ENCODE measurements around the gene LRRC51.

LRRC51 gene

GRCh38 chr11:72080326-72081183 is at the start of gene LRRC51, which contains the start of gene NUMA1:
TSS of gene LRRC51 (plus strand) at chr11:72080850. CDS start at chr11:72089084, 8,234 bp downstream.
TSS of gene NUMA1 (minus strand) at chr11:72080542. CDS start at chr11:72035943, 44,599 bp downstream.
- no peaks in the 10 kb centered on the region for H3K27me3 ChIP-seq (ENCODE audit: control insufficient read depth, insufficient read depth, low read length)
- H3K27ac ChIP-seq (ENCODE audit: low read length), result peak within 1 kb of the TSS; percentile 87
- H3K9me3 ChIP-seq (ENCODE audit: control insufficient read depth, low read depth, low read length), result no peaks in the 10 kb centered on the region
- no peaks in the 10 kb centered on the region for H3K36me3 ChIP-seq (ENCODE audit: control insufficient read depth, low read depth, low read length)
- peak within 1 kb of the TSS; percentile 99 for H3K4me3 ChIP-seq (ENCODE audit: low read length)
- peak within 1 kb of the TSS; percentile 77 for H3K9ac ChIP-seq (ENCODE audit: low read length)
- peaks cover 5% of the 10 kb centered on the region for H3K4me1 ChIP-seq (ENCODE audit: control insufficient read depth, low read depth, low read length)

- Histone ChIP-seq H3K9me3 (ENCODE audit: control insufficient read depth, low read depth, low read length) (no peaks in the 10 kb centered on the region), H3K4me1 (ENCODE audit: control insufficient read depth, low read depth, low read length) (peaks cover 31% of the 10 kb centered on the region), H3K36me3 (ENCODE audit: control insufficient read depth, low read depth, low read length) (peaks cover 19% of the 10 kb centered on the region), H3K9ac (ENCODE audit: low read length) (no peak overlapping the region), H3K27me3 (ENCODE audit: control insufficient read depth, insufficient read depth, low read length) (no peaks in the 10 kb centered on the region), H3K27ac (ENCODE audit: low read length) (no peak overlapping the region), H3K4me3 (ENCODE audit: low read length) (no peak overlapping the region)
These were observed 44.0 kb upstream of the LRRC51 start for GRCh38 chr11:72036687-72037086.

- Histone ChIP-seq H3K9ac (ENCODE audit: low read length) (no peak overlapping the region), H3K27ac (ENCODE audit: low read length) (peak overlapping the region; percentile 33), H3K27me3 (ENCODE audit: control insufficient read depth, insufficient read depth, low read length) (no peaks in the 10 kb centered on the region), H3K4me3 (ENCODE audit: low read length) (no peak overlapping the region), H3K9me3 (ENCODE audit: control insufficient read depth, low read depth, low read length) (no peaks in the 10 kb centered on the region), H3K4me1 (ENCODE audit: control insufficient read depth, low read depth, low read length) (peaks cover 41% of the 10 kb centered on the region), H3K36me3 (ENCODE audit: control insufficient read depth, low read depth, low read length) (peaks cover 15% of the 10 kb centered on the region)
These were observed 42.9 kb upstream of the LRRC51 start for GRCh38 chr11:72037554-72038311.

GRCh38 chr11:72038491-72038890 is 42.2 kb upstream of the LRRC51 start:
- H3K4me3 ChIP-seq (ENCODE audit: low read length), result peak overlapping the region; percentile 61
- no peaks in the 10 kb centered on the region for H3K27me3 ChIP-seq (ENCODE audit: control insufficient read depth, insufficient read depth, low read length)
- peaks cover 11% of the 10 kb centered on the region for H3K36me3 ChIP-seq (ENCODE audit: control insufficient read depth, low read depth, low read length)
- no peaks in the 10 kb centered on the region for H3K9me3 ChIP-seq (ENCODE audit: control insufficient read depth, low read depth, low read length)
- peak overlapping the region; percentile 33 for H3K27ac ChIP-seq (ENCODE audit: low read length)
- H3K4me1 ChIP-seq (ENCODE audit: control insufficient read depth, low read depth, low read length), result peaks cover 41% of the 10 kb centered on the region
- H3K9ac ChIP-seq (ENCODE audit: low read length), result no peak overlapping the region

GRCh38 chr11:72039031-72039855 is 41.4 kb upstream of the LRRC51 start:
- Histone ChIP-seq H3K27me3 (ENCODE audit: control insufficient read depth, insufficient read depth, low read length) (no peaks in the 10 kb centered on the region), H3K4me1 (ENCODE audit: control insufficient read depth, low read depth, low read length) (peaks cover 41% of the 10 kb centered on the region), H3K4me3 (ENCODE audit: low read length) (peak overlapping the region; percentile 61), H3K9me3 (ENCODE audit: control insufficient read depth, low read depth, low read length) (no peaks in the 10 kb centered on the region), H3K36me3 (ENCODE audit: control insufficient read depth, low read depth, low read length) (peaks cover 4% of the 10 kb centered on the region), H3K27ac (ENCODE audit: low read length) (peak overlapping the region; percentile 69), H3K9ac (ENCODE audit: low read length) (peak overlapping the region; percentile 66)

GRCh38 chr11:72039856-72040401 is 40.7 kb upstream of the LRRC51 start:
- Histone ChIP-seq H3K9me3 (ENCODE audit: control insufficient read depth, low read depth, low read length) (no peaks in the 10 kb centered on the region), H3K4me1 (ENCODE audit: control insufficient read depth, low read depth, low read length) (peaks cover 41% of the 10 kb centered on the region), H3K9ac (ENCODE audit: low read length) (peak overlapping the region; percentile 66), H3K27ac (ENCODE audit: low read length) (peak overlapping the region; percentile 69), H3K36me3 (ENCODE audit: control insufficient read depth, low read depth, low read length) (peaks cover 3% of the 10 kb centered on the region), H3K27me3 (ENCODE audit: control insufficient read depth, insufficient read depth, low read length) (no peaks in the 10 kb centered on the region), H3K4me3 (ENCODE audit: low read length) (peak overlapping the region; percentile 61)

- peak overlapping the region; percentile 61 for H3K4me3 ChIP-seq (ENCODE audit: low read length)
- H3K36me3 ChIP-seq (ENCODE audit: control insufficient read depth, low read depth, low read length), result no peaks in the 10 kb centered on the region
- peaks cover 41% of the 10 kb centered on the region for H3K4me1 ChIP-seq (ENCODE audit: control insufficient read depth, low read depth, low read length)
- no peaks in the 10 kb centered on the region for H3K27me3 ChIP-seq (ENCODE audit: control insufficient read depth, insufficient read depth, low read length)
- H3K27ac ChIP-seq (ENCODE audit: low read length), result peak overlapping the region; percentile 88
- no peaks in the 10 kb centered on the region for H3K9me3 ChIP-seq (ENCODE audit: control insufficient read depth, low read depth, low read length)
- peak overlapping the region; percentile 66 for H3K9ac ChIP-seq (ENCODE audit: low read length)
These were observed 39.9 kb upstream of the LRRC51 start for GRCh38 chr11:72040491-72041363.

- no peaks in the 10 kb centered on the region for H3K9me3 ChIP-seq (ENCODE audit: control insufficient read depth, low read depth, low read length)
- H3K27ac ChIP-seq (ENCODE audit: low read length), result peak overlapping the region; percentile 88
- peak overlapping the region; percentile 66 for H3K9ac ChIP-seq (ENCODE audit: low read length)
- no peaks in the 10 kb centered on the region for H3K27me3 ChIP-seq (ENCODE audit: control insufficient read depth, insufficient read depth, low read length)
- peak overlapping the region; percentile 61 for H3K4me3 ChIP-seq (ENCODE audit: low read length)
- H3K36me3 ChIP-seq (ENCODE audit: control insufficient read depth, low read depth, low read length), result no peaks in the 10 kb centered on the region
- H3K4me1 ChIP-seq (ENCODE audit: control insufficient read depth, low read depth, low read length), result peaks cover 41% of the 10 kb centered on the region
These were observed 39.1 kb upstream of the LRRC51 start for GRCh38 chr11:72041364-72042063.

- Histone ChIP-seq H3K27me3 (ENCODE audit: control insufficient read depth, insufficient read depth, low read length) (no peaks in the 10 kb centered on the region), H3K9me3 (ENCODE audit: control insufficient read depth, low read depth, low read length) (no peaks in the 10 kb centered on the region), H3K4me3 (ENCODE audit: low read length) (peak overlapping the region; percentile 61), H3K36me3 (ENCODE audit: control insufficient read depth, low read depth, low read length) (no peaks in the 10 kb centered on the region), H3K27ac (ENCODE audit: low read length) (peak overlapping the region; percentile 88), H3K4me1 (ENCODE audit: control insufficient read depth, low read depth, low read length) (peaks cover 41% of the 10 kb centered on the region), H3K9ac (ENCODE audit: low read length) (peak overlapping the region; percentile 66)
These were observed 38.4 kb upstream of the LRRC51 start for GRCh38 chr11:72042064-72042745.
